ENCODE measurements around the gene CDC5L.

CDC5L gene

GRCh38 chr6:44375071-44375470 is 12.4 kb upstream of the CDC5L start:
- peak in 1 of 2 donors; percentile 51 for DNase-seq

- DNase-seq = no peak
Measured at GRCh38 chr6:44377484-44377883, 10.0 kb upstream of the CDC5L start.

GRCh38 chr6:44377971-44378370 is 9.5 kb upstream of the CDC5L start:
- no peak for DNase-seq

GRCh38 chr6:44381739-44382138 is 5.8 kb upstream of the CDC5L start:
- peak; percentile 95 to 97 for DNase-seq

DNA sequence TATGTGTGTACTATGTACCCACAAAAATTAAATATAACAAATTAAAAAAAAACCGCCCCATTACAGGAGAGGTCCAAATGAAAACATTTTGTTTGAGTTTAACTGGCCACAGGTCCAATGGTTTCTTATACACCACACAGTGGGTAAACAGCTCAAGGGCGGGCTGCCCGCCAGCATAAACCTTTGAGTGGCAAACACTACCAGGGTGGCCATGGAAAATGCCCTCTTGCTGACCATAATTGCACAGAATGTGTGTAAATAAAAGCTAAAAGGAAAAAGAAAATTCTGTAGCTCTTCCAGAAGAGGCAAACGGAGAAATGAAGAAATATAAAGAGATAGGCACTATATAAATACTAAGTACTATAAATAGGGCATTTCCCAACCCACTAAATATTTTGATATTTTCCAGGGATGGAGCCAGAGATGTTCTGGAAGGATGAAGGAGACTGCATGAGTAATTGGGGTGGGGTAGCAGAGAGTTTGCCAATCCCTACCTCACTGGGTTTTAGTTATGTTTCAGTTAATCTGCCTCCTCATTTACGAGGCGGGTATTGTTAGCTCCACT is 1.1 kb upstream of the CDC5L start:
- DNase-seq = no peak

GRCh38 chr6:44386929-44387345 is 569 bp upstream of the CDC5L start:
- DNase-seq = no peak

- DNase-seq = peak in 1 of 2 donors; percentile 33
Measured at GRCh38 chr6:44388135-44388487, 605 bp downstream of the CDC5L start.

DNA sequence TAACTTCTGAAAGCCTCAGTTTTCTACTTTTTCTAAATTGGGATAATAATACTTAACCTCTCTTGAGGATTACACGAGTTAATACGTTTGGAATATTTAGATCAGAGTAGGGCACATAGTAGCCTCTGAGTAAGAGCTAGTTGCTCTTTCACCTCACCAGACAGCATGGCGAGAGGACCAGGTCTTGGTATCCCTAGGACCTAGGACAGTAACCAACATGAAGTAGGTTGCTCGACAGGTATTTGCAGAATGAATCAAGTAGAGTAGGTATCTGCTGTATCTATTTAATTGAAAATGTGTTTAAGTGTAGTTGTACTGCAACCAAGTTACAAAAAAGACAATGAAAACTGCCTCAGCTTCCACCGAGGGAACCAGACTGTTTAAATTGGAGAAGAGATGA is 1.4 kb downstream of the CDC5L start:
- no peak for DNase-seq

GRCh38 chr6:44390158-44390683 is 2.7 kb downstream of the CDC5L start:
- no peak for DNase-seq

- no peak for DNase-seq
Measured at GRCh38 chr6:44395501-44395900, 8.0 kb downstream of the CDC5L start.

DNA sequence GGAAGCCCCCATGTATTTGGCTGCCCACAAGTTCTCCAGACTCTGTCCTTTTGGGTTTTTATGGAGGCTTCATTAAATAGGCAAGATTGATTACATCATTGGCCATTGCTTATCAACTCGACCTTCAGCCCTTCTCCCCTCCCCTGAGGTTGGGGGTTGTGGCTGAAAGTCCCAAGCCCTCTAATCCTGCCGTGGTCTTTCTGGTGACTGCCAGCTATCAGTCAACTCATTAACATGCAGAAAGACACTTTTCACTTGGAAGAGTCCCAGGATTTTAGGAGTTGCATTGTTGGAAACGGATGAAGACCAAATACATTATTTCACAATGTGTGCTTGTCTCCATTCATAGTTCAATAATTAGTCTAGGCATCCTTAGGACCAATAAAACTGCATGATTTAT is 9.5 kb downstream of the CDC5L start:
- no peak for DNase-seq

- DNase-seq = no peak
Measured at GRCh38 chr6:44397424-44398164, 10.1 kb downstream of the CDC5L start.

GRCh38 chr6:44399991-44400390 is 12.5 kb downstream of the CDC5L start:
- no peak for DNase-seq

GRCh38 chr6:44400572-44400971 is 13.1 kb downstream of the CDC5L start:
- no peak for DNase-seq

DNA sequence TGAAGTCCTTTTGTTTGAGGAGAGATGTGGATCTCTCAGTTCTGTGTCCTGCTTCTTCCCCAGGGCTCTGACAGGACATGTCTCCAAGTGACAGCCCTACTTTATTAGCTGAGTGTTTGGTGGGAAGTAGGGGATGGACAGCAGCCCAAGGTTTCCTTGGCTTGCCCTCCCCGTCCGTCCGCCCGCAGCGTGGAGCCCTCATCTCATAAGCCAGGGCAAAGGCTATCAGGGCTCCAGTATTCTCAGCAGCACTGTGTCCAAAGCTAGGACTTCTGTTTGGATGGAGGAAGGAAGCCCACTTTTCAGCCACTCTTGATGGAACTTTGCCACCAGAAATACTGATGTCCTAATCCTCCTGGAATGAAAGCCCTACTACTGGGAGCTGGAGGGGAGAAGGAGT is 13.6 kb downstream of the CDC5L start:
- no peak for DNase-seq

GRCh38 chr6:44404022-44404714 is 16.7 kb downstream of the CDC5L start:
- DNase-seq = no peak

DNA sequence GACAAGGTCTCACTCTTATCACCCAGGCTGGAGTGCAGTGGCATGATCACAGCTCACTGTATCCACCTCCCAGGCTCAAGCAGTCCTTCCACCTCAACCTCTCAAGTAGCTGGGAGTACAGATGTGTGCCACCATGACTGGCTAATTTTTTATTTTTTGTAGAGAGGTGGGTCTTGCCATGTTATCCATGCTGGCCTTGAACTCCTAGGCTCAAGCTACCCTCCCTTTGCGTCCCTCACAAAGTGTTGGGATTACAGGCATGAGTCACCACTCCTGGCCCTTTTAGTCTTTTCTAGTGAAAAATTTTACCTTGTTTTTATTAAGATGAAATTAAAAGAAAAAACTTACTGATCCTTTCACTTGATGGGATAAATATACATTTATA is 17.2 kb downstream of the CDC5L start:
- no peak for DNase-seq

DNA sequence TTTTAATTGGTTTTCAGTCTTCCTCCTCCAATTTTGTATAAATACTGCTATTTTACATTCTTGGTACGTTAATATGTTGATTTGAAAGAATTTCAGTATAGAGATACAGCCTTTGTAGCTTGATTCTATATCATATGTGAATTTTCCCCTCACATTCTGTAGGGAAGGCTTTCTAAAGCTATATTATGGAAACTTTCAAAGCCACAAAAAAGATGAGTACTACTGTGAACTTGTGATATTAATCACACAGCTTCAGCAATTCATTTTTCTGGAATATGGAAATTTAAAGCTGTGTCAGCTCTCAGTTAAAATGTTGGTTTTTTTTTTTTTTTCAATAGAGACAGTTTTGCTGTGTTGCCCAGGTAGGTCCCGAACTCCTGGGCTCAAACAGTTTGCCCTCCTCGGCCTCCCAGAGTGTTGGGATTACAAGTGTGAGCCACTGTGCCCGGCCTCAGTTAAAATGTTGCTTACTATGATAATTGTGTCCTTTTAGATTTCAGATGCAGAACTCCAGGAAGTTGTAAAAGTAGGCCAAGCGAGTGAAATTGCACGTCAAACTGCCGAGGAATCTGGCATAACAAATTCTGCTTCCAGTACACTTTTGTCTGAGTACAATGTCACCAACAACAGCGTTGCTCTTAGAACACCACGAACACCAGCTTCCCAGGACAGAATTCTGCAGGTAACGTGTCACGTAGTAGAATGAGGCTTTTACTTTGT is 20.6 kb downstream of the CDC5L start:
- no peak for DNase-seq

DNA sequence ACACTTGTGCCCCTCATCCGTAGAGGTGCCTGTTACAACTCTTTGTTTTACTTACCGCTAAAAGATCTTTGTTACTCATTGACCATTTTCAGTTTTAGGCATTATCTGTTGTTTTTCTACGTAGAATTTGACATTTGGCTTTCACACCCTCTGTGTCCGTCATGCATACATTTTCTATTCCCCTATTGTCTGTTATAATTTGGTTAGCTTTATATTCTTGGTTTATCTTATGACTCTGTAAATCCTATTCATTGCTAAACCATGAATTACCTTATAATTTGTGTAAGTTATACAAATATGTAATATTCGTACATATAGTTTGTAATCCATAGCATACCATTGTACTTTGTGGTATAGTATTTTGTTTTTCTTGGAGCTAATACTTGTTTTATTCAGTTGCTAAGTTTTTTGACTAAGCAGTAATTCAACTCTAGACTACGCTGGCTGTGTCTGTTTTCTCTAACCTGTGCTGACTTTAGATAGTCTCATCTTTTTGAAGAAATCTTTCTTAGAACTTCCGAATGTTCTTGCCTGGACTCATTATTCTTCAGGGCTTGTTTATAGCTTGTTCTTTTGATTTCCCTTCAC is 21.8 kb downstream of the CDC5L start:
- DNase-seq = no peak

DNA sequence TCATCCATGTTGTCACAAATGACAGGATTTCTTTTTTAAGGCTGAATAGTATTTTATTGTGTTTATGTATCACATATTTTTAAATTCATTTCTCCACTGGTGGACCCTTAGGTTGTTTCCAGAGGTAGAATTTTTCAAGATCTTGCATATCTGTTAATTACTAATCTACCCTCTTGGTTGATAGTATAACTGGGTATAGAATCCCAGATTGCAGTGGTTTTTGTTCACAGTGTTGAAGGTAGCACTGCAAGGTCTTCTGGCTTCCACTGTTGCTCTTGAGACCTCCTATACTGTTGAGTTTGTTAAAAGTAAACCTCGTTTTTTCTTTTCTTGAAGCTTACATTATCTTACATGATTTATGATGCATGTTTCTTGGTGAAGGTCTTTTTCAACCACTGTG is 22.9 kb downstream of the CDC5L start:
- no peak for DNase-seq

DNA sequence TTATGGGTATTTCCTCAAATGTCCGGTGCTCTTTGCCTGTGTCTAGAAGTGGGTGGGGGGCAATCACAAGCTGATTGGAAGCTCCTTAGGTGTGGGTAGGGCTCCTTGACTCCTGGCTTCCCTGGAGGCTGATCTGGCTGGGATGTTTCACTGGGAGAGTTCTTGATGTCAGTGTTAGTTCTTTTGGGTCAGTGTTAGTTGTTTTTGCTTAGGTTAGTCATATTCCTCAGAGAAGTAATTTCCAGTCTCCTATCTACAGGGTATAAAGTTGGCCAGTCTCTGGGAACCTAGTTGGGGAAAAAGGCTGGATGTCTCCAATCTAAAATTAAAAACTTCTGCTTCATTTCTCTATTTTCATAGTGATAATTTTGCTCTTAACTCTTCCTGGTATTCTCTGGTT is 23.6 kb downstream of the CDC5L start:
- no peak for DNase-seq

GRCh38 chr6:44415449-44415848 is 27.9 kb downstream of the CDC5L start:
- DNase-seq = no peak

Measured in inflammatory macrophage (primary cell).